HK-2 (cell line): ENCODE measurements around the gene FGF22.
"Not testable (repeated sequence)": the region's sequence is repeated elsewhere in the genome, so short reads cannot be mapped to it uniquely, and the experiment has no call there.

ENCODE experiments used
- DNase-seq: peaks from one replicate; pipeline ENCODE4 v3.0.0-alpha.2; 2018; ENCODE audit not compliant: unreplicated experiment

FGF22 gene

GRCh38 chr19:622666-623065 lies 17.0 kb upstream of the FGF22 start:
- DNase-seq: no peak

GRCh38 chr19:623175-623916 lies 16.3 kb upstream of the FGF22 start:
- no peak for DNase-seq

- peak; percentile 44 for DNase-seq
Measured at GRCh38 chr19:623974-624373, 15.7 kb upstream of the FGF22 start.

- no peak for DNase-seq
Measured at GRCh38 chr19:624433-625109, 15.1 kb upstream of the FGF22 start.

- DNase-seq: no peak
Measured at GRCh38 chr19:625257-625656, 14.4 kb upstream of the FGF22 start.

- DNase-seq: not testable (repeated sequence)
Measured at GRCh38 chr19:626566-626965, 13.1 kb upstream of the FGF22 start.

- no peak for DNase-seq
Measured at GRCh38 chr19:628168-628567, 11.5 kb upstream of the FGF22 start.

- DNase-seq: not testable (repeated sequence)
Measured at GRCh38 chr19:629515-629914, 10.2 kb upstream of the FGF22 start.

- no peak for DNase-seq
Measured at GRCh38 chr19:629961-630714, 9.5 kb upstream of the FGF22 start.

GRCh38 chr19:632579-633067 lies 7.1 kb upstream of the FGF22 start:
- peak; percentile 82 for DNase-seq

- peak; percentile 98 for DNase-seq
Measured at GRCh38 chr19:633068-633785, 6.5 kb upstream of the FGF22 start, which contains the start of gene POLRMT. Gene POLRMT, minus strand, starts transcription at chr19:633537. Its CDS starts 25 bp downstream, at chr19:633512.

- DNase-seq: no peak
Measured at GRCh38 chr19:633786-634639, 5.7 kb upstream of the FGF22 start.

- DNase-seq: no peak
Measured at GRCh38 chr19:634975-635652, 4.6 kb upstream of the FGF22 start.

- no peak for DNase-seq
Measured at GRCh38 chr19:638906-639252, 800 bp upstream of the FGF22 start.

GRCh38 chr19:640161-640558 lies 481 bp downstream of the FGF22 start:
- DNase-seq: no peak

GRCh38 chr19:640606-641189 lies 1.0 kb downstream of the FGF22 start:
- DNase-seq: no peak

GRCh38 chr19:641702-642101 lies 2.0 kb downstream of the FGF22 start:
- no peak for DNase-seq

- DNase-seq: no peak
Measured at GRCh38 chr19:642767-643727, 3.4 kb downstream of the FGF22 start.

- no peak for DNase-seq
Measured at GRCh38 chr19:643736-644135, 4.1 kb downstream of the FGF22 start.
